Suppressor macrophage (primary cell): ENCODE data around the gene ARF1.
A peak's percentile ranks its signal among the peaks of the same experiment; 100 is the strongest.

Source experiments
- DNase-seq, 4 experiments: peaks; one replicate each; pipeline ENCODE4 v3.0.0-alpha.2; 2020 to 2022

Gene ARF1

DNA sequence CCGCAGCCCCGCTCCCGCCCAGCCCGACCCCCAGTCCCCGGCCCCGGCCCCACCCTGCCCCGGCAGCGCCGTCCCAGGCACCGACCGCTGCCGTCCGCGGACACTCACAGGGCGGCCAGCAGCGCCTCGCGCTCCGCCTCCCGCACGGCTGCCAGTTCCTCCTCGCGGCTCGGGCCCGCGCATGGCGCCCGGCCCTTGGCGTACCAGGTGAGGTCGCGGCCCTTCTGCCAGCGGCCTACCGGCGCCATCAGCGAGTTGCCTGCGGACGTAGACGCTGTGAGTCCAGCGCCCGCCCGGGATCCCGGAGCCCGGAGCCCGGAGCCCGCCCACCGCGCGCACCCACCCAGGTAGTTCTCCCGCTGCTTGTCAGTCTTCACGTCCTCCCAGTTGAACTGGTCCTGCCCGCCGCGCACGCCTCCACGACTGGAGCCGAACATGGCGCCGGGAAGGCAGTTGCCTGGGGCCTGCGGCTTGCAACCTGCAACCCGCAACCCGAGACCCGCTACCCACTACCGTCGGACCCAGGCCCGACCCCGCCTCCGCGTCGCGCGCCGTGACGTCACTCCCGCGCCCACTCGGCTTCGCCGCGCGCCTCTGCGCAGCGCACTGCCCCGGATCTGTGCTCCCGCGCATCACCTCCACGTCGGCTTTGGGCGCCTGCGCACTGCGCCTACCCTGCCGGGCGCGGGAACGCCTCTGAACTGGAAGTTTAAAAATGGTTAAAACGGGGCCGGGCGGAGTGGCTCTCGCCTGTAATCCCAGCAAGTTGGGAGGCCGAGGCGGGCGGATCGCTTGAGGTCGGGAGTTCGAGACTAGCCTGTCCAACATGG, 20.5 kb downstream of the ARF1 start, which contains the start of gene C1orf35:
TSS of gene C1orf35 (minus strand) at position 535 of the 830 bp plus-strand sequence. CDS start at position 437, 98 bp downstream.
- peak; percentile 96 to 99 (median 98) for DNase-seq

DNA sequence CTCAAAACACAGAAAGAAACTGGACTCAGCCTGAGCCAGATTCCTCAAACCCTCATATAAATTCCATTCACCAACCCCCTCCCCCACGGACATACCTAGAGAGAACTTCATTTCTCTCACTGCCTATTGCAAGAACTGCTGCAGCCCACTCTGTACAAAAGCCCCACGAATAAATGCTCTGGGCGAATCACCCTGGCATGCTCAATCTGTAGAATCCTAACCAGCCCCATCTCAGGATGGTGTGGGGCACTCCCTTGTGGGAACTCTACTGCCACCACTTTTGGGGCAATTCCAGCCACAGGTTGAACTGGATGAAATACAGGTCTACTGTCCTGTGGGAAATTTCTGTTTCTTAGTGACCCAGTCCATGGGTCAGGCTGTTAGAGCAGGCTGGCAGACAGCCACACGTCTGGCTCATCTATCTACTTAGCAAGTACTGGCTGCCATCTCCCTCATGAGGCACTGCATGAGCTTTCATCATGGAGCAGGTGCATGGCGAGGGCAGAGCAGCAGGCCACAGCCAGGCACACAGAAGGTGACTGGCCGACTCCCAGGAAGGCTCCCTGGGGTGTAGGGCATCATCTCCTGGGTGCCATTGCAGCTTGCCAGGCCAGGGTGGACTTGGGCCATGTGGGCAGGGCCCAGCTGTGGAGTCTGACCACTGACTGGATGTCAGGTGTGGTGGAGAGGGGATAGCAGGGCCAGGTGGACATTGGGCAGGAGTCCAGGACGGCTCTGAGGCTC, 22.2 kb downstream of the ARF1 start:
- no peak for DNase-seq

DNA sequence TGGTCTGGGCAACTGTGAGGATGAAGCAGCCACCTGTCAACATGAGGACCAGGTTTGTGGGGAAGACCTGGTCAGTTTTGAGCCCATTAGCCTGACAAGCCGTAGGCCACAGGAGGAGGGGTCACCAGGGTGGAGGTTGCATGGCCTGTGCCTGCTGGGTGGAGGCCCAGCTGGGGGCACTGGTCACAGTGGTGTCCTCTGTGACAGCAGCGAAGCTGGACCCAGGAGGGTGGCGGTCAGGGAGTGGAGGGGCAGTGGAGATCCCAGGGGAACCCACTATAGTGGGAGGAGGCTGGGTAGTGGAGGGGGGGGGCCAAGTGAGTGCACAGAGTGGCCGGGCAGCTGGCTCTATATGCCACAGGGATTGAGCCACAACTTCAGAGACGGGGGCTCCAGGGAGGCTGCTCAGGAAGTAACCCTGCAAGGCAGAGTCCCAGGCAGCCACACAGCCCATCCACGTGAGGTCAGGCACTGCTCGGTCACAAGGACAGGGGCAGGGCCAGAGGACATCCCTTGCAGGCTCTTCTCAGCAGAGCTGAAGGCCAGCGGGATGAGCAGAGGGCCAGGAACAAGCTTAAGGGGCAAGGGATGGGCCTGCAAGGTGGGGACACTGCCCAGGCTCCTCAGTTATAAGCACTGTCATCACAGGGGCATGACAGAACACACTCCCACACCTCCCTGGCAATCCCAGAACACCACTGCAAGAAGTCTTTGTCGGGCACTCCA, 22.9 kb downstream of the ARF1 start:
- DNase-seq, result no peak

DNA sequence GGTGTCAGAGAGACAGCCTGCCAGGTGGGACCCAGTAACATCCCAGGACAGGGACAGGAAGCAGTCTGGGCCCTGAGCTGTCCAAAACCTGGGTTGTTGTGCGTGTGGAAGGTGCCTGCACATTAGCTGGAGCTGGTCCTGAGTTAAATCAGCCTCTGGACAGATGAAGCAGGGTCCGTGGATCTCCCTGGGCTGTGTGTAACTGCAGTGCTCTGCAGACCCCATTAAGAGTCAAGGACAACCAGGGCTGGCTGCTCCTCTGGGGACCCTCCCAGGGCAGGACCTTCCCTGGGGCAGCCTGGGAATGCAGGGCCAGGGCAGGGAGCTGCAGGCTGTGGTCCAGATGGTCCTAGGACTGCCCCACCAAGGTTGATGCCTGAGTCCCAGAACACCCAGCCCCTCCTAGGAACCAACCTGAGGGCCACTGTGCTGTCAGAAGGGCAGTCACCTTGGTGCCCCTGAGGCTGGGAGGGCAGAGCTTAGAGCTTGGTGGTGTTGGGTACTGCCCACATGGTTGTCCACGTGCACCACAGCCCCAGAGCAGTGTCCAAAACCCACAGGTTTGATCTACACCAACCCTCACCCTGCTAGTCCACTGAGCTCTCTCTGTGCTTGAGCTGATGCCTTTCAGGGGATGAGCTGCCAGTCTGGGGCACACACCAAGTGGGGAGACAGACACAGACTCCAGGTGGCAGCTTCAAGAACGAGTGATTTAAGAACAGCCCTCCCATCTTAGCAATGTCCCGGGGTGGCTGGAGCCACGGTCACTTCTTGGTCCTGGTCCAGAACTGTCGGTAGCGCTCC, 23.7 kb downstream of the ARF1 start:
- no peak for DNase-seq

DNA sequence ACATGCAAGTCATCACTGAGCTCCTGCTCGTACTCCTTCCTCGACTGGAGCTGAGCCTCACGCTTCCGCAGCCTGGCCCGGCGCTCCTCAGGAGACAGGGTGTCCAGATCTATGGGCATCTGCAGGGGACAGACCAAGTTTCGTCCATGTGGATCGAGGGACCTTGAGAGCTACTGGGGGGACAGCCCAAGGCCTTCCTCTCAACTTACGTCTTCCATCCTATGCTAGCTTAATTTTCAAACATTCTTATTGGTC, 24.2 kb downstream of the ARF1 start:
- DNase-seq, result no peak

DNA sequence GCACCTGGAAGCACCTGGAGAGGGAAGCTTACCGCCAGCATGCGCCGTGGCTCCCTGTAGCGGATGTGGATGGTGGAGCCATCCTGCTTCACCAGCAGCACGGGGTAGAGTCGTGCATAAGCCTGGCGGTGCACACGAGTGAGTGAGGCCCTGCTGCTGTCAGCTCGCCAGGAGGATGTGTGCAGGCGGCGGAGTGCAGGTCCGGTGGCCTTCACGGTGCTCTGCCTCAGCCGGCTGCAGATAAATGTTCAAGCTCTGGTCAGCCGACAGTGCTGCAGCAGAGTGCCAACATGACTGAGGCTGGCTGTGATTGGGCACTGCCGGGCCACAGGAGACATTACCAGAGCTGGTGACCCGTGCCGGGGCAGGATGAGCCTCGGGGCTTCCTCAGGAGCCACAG, 25.1 kb downstream of the ARF1 start:
- DNase-seq, result no peak

DNA sequence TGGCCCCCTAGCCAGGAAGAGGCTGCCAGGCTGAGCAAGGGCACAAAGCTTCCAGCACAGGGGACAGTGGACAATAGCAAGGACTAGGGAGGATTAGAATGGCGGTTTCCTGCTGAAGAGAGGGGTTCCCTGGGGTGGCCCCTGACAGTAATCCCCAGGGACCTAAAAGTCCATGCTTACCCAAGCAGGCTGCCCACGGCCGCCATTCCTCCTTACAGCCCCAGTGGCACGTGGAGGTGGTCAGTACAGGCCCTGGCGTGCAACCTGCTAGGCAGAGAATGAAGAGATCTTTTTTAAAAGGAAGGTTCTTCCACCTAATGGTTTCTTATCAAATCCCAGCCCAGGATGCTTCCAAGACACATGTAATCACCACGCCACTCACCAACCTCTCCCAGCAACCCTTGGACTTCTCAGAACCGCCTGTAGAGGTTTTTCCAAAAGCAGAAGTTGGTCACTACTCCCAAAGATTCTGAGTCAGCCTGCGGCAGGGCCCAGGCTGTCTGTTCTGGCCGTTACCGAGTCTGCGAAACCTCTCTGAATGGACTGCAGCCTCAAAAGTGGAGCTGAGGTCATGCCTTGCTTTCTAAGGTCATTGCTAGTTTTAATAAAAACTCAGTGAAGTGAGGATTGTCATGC, 25.7 kb downstream of the ARF1 start:
- DNase-seq, result peak; percentile 67 to 87 (median 74)

DNA sequence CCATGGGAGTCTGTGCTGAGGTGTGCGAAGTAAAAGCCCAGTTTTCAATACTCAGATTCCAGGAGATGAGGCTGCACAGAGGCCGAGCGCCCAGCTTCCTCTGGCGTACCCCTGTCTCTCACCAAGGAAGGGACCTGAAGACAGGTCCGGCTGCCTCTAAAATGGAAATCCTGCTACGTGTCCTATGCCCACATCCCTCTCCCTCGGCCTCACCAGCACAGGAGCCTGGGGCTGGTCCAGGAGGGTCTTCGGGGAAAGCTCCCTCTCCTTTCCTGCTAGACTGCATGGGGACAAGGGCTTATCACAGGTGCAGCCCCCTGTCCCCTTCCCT, 26.2 kb downstream of the ARF1 start:
- no peak for DNase-seq

DNA sequence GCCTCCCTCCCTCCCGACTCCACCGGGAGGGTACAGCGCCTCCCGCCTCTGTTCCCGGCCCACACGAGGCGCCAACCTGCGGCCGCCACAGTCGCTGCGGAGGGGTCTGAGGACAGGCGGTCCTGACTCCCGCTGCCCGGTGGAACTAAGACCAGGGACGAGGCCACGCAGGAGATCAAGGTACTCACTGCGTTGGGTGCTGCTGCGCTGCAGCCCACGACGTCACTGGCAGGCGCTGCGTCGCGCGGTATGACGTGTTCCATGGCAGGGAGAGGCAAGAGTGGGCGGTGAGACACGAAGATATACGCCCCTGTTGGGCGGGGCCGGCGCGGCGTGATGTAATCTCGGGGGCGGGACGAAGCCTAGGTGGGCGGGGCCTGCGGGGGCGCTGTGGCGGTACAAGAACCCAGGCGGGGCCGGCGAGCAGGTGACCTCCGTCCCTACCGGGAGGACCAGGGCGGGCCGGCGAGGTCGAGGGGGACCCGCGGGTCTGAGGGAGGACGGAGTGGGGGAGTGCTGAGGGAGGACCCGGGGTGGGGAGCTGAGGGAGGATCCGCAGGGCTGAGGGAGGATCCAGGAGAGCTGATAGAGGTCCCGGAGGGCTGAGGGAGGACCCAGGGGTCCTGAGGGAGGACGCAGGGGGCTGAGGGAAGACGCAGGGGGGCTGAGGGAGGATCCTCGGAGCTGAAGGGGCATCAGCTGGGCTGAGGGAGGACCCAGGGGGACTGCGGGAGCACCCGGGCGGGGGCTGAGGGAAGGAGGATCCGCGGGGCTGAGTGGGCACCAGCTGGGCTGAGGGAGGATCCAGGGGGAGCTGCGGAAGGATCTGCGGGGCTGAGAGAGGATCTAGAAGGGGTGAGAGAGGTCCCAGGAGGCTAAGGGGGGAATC, 26.8 kb downstream of the ARF1 start, which contains the start of gene MRPL55:
TSS of gene MRPL55 (minus strand) at position 227 of the 889 bp plus-strand sequence. CDS start 1,039 bp downstream, outside the sequence.
- peak; percentile 98 to 99 (median 99) for DNase-seq

DNA sequence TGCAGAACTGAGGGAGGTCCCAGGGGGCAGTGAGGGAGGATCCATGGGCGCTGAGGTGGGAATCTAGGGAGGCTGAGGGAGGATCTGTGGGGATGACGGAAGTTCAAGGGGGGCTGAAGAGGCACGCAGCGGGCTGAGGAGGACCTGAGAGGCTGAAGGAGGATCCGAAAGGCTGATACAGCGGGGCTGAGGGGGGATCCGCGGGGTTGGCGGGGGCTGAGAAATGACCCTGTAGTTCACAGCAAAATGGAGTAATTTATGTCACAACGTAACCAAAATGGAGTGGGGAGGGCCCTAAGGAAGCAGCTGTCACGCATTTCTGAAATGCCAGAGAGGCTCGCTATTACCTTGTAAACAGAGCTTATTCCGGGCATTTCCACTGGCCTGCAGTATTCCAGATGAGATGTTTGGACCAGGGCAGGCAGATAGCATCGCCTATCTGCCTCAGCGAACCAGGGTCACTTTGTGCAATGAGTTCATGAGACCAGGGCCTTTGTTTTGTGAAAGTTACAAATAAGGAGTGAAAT, 27.5 kb downstream of the ARF1 start:
- peak in 1 of 4 experiments; percentile 34 for DNase-seq

DNA sequence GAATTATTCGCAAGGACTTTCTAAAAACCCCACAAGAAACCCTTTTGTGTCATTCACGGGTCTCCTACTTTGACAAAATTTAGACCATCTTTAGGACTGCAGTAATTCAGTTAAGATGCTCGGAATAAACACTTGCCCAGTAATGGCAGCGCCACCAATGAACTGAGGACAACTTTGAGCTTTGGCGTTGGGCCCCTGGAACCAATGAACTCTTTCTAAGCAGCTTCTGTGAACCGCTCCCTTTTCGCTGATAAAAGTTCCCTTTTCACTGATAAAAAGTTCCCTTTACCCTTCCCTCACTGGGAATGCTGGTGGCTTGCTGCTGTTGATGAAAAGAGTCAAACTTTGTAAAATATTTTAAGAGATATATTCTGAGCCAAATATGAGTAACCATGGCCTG, 28.0 kb downstream of the ARF1 start:
- DNase-seq, result no peak

DNA sequence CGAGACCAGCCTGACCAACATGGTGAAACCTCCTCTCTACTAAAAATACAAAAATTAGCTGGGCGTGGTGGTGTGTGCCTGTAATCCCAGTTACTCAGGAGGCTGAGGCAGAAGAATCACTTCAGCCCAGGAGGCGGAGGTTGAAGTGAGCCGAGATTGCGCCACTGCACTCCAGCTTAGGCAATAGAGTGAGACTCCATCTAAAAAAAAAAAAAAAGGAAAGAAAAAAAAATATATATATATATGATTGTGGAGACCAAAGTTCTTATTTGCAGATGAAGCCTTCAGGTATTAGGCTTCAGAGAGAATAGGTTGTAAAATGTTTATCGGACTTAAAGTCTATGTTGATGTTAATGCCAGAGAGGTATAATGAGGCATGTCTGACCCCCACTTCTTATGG, 28.8 kb downstream of the ARF1 start:
- DNase-seq, result peak in 3 of 4 experiments; percentile 35 to 47 (median 39)

DNA sequence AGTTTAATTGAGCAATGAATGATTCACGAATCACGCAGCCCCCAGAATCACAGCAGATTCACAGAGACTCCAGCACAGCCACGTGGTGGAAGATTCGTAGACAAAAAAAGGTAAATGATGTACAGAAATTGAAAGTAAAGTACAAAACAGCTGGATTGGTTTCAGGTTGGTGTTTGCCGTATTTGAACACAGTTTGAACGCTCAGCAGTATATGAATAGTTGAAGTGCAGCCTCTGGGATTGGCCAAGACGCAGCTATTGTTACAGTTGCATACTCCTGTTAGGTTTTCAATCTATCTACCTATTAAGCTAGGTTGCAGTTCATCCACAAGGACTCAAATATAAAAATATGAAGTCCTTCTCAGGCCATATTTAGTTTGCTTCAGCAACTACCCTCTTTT, 29.7 kb downstream of the ARF1 start:
- DNase-seq, result no peak

DNA sequence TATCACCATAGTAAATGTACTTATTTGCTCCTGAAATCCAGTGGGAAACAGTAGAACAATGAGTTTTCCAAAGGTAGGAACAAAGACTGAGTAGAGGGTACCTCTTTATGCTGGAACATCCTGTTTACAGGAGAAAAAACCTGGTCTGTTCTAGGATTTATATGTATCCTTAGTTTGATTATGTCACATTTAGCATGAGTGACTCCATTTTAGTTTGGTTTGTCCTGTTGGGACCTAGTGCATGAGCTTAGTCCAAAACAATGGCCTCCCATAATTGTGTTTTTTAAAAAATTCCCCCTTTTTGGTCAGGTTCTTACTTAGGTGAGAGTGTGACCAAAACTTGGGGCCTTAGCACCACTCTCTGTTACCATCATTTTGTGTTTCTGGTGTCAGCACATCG, 30.1 kb downstream of the ARF1 start:
- no peak for DNase-seq

DNA sequence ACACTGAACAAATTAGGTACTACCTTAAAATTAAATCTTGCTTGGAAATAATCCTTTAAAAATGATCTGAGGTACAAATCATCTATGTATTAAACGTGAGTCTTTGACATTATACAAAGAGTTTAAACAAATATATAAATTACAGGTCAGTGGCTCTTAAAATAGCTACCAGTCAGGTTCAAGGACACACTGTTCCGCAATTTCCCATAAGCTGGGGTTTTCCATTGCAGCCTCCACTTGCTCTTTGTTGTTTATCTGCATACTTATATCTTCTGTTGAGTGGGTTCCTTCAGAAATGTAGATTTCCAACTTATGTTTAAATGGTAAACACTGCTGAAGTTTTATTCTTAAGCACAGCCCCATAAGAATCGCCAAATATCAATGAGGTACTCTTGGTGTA, 32.3 kb downstream of the ARF1 start:
- no peak for DNase-seq

DNA sequence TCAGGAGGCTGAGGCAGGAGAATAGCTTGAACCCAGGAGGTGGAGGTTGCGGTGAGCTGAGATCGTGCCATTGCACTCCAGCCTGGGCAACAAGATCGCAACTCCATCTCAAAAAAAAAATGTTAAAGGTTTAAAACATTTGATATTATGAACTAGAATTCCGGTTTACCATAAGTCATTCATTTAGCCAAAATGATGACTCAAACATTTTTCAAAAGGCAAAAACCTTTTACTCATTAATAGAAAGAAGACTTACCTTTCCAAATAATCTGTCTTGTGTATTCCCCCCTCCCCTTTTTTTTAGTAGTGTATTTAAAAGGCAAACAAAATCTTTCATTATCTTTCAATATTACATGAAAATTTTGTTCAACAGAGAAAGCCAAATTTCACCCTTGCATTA, 34.8 kb downstream of the ARF1 start:
- DNase-seq, result no peak

DNA sequence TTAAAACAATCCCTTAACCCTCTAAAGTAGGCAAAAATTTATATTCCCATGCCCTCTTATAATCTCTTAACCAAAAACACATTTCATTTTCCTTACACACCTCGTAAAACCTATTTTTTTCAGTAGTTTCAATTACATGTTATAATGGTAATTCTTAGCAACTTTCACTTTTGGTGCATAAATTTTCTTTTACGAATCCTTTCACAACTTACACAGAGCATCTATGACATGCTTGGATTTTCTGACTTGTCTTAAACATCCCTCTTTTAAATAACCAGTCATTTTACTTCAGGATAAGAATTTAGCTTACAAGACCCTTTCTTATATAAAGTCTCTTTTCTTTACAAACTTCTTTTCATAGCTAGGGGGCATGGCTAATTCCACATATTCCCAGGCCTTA, 35.5 kb downstream of the ARF1 start:
- DNase-seq, result no peak

DNA sequence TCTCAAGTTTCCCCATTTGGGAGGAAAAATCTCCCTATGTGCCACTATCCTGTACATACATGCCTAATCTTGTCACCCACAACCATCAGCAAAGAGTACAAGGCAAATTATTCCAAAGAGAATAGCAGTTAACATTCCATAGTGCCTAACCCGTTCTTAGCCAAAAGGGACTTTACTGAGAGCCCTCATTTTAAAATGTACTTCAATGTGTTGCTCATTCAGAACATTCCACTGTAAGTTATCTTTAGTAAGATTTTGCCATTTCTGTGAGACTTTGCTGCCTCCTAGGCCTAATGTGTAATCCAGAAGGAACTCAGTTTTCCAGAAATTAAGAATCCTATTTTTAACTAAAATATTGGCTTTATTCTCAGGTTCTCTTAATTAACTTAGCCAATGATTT, 37.8 kb downstream of the ARF1 start:
- no peak for DNase-seq

DNA sequence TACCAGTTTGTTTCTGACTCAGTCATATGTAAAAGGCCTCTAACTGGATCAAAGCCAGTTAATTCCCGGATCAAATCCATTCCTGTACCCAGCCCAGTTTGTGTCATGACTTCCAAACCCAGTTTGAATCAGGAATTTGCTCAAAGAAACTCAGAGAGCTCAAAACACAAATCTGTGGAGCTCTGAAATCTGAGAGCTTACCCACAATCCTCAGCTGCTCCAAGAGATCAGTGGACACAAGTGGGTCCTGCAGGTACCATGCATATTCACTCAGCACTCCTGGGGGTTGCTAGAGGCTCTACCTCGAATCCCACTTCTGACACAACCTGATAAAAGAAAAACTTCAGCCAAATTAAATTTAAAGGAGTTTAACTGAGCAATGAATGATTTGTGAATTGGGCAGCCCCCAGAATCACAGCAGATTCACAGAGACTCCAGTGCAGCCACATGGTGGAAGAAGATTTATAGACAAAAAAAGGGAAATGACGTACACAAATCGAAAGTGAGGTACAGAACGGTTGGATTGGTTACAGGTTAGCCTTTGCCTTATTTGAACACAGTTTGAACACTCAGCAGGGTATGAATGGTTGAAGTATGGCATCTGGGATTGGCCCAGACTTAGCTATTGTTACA, 38.5 kb downstream of the ARF1 start:
- DNase-seq, result no peak

DNA sequence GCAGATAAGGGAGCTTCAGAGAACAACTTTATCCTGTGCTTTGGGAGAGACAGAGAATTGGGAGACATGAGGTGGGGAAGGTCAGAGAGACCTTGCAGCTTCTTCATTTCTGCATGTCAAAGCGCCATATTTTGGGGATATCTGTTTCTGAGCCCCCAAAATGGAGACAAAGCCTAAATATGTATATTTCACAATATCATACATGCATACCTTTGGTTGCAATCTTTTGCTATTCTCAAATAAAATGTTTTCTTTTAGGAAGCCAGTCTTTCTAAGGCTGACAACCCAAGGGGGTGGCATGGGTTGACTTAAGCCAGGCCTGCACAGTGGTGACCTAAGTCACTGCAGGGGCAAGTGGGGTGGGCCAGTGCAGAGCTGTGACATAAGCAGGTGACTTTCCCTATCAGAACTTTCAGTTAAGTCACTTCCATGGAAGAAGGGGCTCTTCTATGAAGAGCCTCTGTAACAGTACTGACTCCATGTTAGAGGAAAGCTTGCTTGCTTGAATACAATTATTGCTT, 40.5 kb downstream of the ARF1 start:
- DNase-seq, result no peak
